Stimulated activated CD8-positive, alpha-beta memory T cell treated with anti-CD3 and anti-CD28 coated beads, Interleukin-15, amount 100 ng/mL, for 24 hours (primary cell): ENCODE results near the gene NFAT5.

Experiments used
- DNase-seq: peaks from one replicate; pipeline ENCODE4 v3.0.0-alpha.2; 2020; ENCODE audit warnings: low read depth

NFAT5 gene

GRCh38 chr16:69744363-69745231 lies 178.8 kb downstream of the NFAT5 start:
- DNase-seq = no peak

GRCh38 chr16:69745232-69745612 lies 179.5 kb downstream of the NFAT5 start:
- DNase-seq = no peak

- DNase-seq = no peak
These were observed 180.2 kb downstream of the NFAT5 start for GRCh38 chr16:69745959-69746358.

- no peak for DNase-seq
These were observed 181.3 kb downstream of the NFAT5 start for GRCh38 chr16:69747115-69747514.

DNA sequence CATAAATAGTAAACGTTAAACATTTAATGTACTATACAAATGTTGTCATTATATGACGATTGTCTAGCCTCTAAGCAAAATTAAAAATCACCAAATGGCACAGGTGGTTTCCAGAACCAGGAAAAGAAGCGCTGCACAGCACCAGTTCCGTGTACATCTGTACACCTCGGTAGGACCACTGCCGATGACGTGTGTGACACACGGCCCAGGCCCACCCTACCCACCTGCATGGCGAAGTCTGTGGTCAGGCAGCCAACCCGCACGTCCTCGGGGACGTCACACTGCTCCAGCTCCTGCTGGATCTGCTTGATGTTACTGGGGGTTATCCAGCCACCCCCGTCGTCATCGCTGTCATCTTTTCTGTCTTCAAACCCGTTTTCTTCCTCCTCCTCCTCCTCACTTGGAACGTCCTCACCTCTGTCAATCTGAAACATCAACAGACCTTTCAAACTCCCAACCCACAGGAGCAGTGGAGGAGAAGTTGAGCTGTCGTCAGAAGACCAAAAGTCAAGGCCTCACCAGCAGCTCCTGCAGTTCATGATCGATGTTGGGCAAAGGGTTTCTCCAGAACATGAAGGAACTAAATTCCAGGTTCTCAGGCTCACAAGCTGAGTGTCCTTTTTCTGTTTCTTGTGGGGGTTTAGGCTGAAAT lies 183.1 kb downstream of the NFAT5 start:
- no peak for DNase-seq

DNA sequence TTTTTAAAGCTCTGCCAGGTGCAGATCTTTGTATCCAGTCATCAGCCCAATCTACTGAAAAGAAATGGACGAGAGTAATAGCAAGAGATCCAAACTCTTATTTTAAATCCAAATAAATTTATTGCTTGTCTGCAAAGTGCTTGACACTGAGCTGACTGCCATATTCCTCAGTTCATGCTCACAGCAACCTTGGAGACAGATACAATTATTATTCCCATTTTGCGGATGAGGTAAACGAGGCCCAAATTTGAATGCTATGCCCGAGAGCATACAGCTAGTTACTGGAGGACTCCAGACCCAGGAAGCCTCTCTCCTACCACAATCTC lies 188.3 kb downstream of the NFAT5 start:
- DNase-seq = no peak
